NCI-H82 treated with DMSO at 0.1 percent for 48 hours (cell line): ENCODE measurements around the gene CKS1B.
A peak's percentile ranks its signal among the peaks of the same experiment; 100 is the strongest.
"Not testable (repeated sequence)": the region's sequence is repeated elsewhere in the genome, so short reads cannot be mapped to it uniquely, and the experiment has no call there.

Source experiments
- DNase-seq: peaks from one replicate; lab custom pipeline; 2025; ENCODE audit not compliant: unreplicated experiment; lab: John Stamatoyannopoulos, UW

The CKS1B gene

DNA sequence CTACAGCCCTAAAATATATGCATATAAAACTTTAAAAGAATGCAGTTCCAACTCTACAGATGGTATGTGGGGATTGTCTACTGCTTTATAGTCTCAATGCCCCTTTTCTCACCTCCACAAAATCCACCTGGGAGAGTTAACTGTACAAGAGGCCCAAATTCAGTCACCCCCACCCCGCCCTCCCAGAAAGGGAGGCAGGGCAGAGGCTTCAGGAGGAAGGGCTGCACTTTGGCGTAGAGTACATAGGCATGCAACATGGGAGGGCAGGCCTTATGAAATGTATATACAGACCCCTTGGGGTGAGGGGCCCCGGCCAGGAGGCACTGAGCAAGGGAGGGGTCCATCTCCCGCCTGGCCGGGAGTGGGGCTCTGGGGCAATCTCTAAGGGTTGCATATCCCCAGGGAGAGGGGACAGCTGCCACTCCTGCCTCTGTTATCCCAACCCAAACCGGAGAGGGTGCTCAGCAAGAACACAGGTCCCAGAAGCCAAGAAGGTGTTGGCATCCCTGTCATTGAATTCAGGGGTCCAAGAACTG lies 11.6 kb upstream of the CKS1B start:
- DNase-seq: no peak

DNA sequence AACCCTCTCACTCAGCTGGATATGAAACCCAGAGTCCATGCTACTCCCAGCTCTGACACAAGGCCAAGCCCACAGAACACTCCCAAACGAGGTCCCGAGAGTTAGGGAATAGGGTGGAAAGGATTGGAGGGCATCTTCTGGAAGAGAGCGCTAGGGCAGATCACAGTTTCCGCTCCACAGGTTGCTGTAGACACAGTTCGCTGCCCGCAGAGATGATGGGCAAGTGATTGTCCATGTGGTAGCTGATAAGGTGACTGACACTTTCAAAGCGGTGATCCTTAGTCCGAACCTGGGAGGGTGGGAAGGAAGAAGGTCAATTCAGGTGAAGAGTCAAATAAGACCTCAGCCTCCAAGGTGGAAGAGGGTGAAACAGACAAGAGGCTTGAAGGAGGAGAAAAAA lies 10.8 kb upstream of the CKS1B start:
- DNase-seq: no peak

DNA sequence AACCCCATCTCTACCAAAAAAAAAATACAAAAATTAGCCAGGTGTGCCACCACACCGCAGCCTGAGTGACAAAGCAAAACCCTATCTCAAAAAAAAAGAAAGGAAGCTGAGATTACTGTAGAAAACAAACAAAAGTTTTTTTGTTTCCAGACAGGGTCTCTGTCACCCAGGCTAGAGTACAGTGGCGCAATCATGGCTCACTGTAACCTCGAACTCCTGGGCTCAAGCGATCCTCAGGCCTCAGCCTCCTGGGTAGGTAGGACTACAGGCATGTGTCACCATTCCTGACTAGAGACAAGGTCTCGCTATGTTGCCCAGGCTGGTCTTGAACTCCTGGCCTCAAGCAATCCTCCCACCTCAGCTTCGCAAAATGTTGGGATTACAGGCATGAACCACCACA lies 10.1 kb upstream of the CKS1B start:
- DNase-seq: no peak

DNA sequence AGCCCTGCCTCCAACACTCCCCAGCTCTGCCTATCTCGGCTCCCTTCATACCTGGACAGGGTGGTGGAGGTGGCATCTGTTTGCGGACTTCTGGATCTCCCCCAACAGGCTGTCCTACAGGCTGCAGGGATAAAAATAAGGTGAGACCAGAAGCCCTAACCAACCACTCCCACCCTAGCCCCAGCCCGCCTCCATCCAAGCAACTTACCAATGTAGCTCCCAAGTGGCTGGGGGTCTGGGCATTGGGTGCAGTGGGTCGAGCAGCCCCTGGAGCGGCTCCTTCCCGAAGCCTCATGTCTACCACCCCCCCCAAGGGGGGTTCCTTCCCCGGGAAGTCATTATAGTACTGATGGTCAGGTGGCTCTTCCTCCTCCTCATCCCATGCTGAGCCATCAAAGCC lies 8.4 kb upstream of the CKS1B start:
- no peak for DNase-seq

DNA sequence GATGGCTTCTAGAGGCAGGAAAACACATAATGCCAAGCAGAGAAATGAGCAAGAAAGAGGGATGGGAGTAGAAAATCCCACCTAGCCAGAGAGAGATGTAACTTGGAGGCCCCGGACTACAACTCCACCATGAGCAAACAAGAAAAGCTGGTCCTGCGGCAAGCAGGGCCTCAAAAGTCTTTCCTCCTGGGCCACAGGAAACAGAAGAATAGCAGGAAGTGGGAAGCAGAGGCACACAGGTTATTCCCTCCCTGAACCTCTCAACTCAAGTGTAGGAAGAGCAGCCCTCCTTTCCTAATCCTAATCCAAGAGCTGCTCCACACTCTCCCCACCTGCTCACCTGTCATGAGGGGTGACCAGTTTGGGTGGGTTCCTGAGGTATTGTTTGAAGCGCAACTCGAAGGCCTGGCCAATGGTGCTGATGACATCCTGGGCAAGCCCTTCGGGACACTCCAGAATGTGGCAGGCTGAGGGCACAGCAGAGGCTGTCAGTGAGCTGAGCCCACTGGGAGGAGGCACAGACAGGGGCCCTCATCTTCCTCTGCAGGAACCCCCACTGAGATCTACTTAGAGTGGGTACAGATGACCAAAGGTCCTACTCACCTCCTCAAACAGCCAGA lies 7.0 kb upstream of the CKS1B start:
- DNase-seq: no peak

DNA sequence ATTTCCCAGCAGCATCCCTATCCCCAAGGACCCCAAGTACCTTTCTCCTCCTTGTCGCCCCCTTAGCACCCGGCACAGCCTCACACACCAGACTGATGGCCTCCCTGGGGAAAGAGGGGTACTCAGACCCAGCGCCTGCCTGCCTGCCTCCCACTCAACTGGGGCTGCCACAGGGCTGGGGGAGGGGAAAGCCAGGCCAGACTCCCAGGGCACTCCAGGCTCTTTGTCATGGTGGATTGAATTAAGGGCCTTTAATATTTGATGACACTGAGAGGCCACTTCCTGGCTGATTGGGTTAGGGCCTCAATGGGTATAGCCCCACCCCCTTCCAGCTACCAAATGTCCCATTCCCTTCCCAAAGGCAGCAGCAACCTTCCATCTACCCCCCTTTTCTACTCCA lies 5.8 kb upstream of the CKS1B start:
- DNase-seq: no peak

DNA sequence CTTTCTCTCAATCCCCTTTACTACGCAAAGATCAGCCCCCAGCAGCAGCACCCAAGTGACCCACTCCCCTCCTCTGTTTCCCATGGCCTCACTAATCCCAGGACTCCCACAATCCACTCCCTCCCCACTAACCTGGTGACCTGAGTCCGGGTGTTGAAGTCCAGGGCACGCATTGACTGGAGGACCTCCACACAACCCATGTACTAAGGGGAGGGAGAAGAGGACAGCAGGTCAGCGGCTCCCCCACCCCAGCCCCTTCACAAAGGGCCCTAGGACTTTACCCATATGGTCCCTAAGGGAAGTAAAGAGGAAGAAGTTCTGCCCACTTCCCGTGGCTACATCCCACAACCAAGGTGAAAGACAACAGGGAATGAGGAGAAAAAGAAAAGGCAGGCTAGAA lies 5.2 kb upstream of the CKS1B start:
- no peak for DNase-seq

DNA sequence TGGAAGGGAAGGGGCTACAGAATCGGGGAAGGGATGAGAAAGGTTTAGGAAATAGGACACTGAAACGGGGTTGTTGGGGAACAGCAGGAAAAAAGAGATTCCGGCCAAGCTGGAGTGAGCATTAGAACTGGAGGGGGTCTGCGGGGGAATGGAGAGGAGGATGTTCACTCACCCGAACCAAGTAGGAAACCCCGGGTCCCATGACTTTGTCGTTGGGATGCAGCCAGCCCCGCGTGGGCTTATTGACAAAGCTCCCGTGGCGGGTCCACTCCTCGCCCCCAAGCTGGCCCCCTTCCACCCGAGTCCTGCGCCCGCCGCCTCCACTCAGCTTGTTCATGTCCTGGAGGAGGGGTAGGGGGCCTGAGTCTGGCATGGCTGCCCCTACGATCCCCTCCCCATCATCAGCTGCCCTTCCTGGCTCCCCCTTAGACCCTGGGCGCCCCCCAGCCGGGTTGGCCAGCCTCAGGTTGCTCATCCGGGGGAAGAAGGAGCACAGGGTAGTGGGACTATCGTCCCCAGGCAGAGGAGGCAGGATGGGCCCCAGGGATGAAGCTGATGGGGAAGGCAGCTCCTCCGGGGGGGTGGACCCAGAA lies 4.5 kb upstream of the CKS1B start:
- DNase-seq: no peak

DNA sequence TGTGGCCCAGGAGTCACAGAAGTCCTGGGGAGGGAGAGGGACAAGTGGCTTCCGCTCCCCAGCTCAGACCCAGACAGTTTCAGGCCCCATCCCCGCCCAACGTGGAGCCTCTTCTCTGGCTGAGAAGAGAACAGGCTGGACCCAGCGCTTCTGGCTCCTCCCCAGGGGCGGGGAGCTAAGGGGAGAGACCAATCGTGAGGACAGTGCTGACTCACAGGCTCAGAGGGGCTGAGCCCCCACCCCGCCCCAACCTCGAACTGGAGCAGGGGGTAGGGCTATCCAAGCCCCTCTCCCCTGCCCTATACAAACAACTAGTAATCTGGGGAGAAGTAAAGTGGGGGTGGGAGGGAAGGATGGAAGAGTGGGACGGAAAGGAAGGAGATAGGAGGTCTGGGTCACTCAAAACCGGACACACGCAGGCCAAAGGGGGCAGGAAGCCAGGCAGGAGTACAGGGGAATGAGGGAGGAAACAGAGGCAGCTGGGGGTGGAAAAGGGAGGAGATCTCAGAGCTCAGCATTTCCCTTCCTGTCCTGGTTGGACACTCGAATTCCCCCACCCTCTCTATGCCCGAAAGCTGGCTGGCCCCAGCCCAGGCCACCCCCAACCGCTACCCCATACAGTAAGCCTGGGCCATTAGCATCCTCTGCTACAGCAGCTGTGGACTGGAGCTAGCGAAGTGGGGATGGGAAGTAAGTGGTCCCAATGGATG lies 3.7 kb upstream of the CKS1B start, which contains the start of gene SHC1:
SHC1 (minus strand) TSS at position 117 of the 710 bp plus-strand sequence. CDS start 221 bp downstream, outside the sequence.
- DNase-seq: peak; percentile 82

DNA sequence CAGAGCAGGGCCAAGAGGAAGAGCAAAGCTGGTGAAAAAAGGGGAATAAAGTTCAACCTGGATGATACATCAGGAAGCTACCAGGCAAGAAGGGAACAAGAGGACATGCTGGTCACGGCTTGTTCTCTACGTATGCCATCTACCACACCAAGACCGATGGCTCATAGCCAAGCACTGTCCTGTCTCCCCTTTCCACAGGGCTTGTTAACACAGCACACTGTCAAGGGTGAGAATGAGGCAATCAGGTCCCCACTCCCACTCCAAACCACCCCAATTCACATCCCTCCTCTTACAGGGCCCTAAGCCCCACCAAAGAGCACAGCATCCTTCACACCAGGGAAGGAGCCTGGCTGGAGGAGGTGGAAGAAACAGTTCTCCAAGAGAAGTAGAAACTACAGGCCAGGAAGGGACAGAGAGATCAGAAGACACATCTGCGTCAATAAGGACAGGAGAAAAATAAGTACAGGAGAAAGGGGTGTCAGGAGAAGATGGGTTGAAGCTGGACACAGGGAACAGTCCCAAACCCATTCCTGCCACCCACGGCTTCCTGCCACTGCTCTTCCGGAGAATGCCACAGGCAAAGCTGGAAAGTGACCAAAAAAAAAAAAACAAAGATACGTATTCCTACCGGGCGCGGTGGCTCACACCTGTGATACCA lies 3.0 kb upstream of the CKS1B start:
- DNase-seq: no peak

DNA sequence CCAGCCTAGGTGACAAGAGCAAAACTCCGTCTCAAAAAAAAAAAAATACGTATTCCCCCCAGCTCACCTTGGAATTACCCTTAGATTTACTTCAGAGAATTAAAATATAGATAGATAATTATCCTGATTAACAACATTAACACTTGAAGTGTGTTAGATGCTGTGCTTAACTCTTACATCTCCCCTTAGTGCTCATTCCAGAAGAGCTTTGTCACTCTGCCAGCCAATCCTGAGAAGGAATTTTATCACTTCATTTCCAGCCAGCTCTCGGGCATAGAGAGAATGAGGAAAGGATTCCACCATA lies 2.3 kb upstream of the CKS1B start:
- no peak for DNase-seq

DNA sequence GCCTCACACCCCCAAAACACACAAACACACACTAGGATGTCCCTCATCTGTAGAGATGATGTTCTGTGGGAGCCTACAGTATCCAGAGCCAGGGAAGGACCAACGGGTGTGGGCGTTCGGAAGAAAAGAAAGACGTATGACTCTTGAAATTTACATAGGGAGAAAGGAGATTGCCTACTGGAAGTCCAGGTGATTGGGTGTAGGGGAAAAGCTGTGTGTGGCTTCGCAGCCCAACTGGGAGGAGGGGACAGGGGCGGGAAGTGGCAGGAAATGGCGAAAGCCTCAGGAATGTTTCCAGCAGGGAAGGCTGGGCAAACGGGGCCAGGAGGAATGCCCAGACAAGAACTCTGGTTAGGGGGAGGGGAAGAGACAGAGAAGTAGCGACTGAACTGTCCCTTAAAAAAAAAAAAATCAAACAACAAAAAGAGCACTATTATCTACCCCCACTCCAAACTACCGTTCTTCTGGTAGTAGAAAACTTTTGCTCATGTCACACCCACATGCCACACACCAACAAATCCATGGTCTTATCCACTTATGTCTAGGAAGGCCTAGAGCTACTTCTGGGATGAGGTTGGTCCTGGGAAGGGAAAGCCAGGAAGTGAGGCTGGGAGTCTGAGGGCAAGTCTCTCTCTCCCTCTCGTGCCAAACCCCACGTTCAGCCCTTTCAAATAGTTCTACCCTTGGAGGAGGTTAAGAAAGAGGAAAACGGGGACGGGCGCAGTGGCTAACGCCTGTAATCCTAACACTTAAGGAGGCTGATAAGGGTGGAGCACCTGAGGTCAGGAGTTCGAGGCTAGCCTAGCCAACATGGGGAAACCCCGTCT lies 1.8 kb upstream of the CKS1B start:
- DNase-seq: no peak

DNA sequence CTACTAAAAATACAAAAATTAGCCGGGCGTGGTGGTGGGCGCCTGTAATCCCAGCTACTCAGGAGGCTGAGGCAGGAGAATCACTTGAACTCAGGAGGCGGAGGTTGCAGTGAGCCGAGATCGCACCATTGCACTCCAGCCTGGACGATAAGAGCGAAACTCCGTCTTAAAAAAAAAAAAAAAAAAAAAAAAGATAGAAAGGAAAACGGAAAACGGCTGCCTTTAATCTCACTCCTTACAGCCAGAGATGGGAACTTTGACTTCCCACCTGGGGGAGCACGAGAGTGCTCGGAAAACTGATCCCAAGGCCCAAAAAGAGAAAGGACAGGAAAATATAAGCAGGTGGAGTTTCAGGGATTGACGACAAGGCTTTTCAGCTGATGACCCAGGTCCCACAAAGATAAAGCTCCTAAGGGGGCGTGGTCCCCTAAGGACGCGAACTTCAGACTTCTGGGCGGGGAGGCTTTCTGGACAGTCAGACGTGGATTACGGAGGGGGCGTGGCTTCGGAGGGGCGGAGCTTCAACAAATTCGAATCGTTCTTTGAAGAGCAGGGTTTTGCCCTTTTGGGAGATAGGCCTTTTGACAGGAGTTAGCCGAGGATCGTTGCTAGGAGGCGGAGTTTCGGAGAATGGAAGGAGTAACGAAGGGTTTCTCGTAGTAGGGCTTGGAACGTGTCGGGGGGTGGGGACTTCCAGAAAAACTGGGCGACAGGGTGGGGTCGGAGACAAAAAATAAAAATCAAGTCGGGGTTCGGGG lies 958 bp upstream of the CKS1B start:
- peak; percentile 98 for DNase-seq

DNA sequence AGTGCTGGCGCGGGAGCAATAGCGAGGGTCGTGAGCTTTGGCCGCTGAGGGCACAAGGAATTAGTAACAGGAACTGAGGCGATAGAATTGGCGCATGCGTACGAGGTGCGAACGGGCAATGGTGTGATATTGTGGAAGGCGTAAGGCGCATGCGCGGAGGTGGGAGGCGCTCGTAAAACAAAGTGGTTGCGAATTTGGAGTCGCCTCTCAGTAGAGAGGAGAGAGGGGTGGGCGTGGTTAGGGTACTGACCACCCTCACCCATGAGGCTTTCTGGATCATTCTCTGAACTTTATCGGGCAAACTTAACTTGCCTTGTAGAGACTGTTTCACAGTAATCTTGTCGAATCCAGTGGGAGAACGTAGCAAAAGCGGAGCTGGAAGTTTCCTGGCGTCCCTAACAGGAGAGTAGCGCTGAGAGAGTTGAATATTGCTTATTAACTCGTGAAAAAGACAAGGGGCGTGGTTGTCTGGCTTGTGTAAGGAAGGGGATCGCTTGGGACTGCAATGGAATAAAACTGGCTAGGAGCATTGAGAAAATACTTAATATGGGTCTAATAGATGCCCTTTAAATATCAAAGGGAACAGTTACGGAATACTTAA lies 427 bp downstream of the CKS1B start:
- DNase-seq: peak; percentile 99

DNA sequence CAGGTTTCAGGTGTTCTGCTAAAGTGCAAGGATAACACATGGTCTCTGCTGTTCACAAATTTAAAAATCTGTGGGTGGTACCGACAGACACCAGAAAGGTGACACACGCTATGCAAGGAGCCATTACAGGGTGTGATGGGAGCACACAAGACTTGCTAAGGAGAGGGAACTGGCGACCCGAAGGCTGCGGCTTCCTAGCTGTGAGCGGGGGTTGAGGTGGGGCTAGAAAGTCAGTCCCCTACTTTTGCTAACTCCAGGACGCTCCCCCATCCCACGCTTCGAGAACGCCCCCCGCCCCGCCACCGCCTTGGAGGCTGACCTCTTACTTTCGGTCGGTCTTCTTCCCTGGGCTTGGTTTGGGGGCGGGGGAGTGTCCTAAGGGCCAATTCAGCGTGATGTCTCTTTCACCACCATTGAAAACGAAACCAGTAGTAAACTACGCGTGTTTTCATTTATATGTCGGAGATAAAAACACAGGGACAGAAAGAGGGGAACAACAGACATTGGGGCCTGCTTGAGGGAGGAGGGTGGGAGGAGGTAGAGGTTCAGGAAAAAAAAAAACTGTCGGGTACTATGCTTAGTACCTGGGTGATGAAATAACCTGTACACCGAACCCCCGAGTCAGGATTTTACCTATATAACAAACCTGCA lies 1.1 kb downstream of the CKS1B start:
- no peak for DNase-seq

DNA sequence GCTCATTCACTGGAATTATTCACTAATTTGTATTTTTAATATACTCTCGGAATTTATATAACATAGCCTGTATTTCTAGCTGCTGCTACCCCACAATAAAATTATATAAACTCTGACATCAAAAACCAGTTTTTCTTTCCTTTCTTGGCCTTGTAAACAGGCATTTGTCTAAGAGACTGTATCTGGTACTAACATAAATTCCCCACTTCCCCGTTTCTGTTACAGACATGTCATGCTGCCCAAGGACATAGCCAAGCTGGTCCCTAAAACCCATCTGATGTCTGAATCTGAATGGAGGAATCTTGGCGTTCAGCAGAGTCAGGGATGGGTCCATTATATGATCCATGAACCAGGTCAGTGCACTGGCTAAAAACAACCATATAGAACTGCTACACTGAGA lies 3.3 kb downstream of the CKS1B start:
- not testable (repeated sequence) for DNase-seq

DNA sequence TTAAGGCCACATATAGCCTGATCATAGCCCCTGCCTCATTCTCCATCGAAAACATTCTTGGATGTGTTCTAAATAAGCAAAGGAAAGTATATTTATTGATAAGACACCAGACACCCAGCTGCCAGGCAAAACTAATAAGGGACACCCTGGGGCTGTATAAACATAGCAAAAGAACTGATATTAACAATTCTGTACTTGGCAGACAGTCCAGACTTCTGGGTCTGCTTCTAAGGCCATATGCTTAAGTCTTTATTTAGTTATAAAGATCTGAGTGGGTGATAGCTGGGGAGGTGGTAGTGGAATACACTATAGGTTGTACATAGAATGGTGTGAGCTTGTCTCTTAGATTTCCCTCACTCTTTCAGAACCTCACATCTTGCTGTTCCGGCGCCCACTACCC lies 3.9 kb downstream of the CKS1B start:
- DNase-seq: no peak

DNA sequence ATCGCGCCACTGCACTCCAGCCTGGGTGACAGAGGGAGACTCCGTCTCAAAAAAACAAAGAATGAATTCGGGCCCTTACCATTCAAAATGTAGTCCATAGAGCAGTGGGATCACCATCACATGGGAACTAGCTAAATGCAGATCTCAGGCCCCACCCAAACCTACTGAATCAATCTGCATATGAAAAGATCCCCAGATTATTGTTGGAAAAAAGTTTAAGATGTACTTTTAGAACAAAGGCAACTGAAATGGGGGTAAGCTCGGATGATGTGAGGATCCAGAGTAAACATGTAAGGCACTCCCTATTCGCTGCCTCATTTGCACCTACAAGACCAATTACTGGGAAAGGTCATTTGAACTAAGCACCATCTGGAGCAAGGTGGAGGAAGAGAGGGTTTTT lies 7.9 kb downstream of the CKS1B start:
- DNase-seq: no peak

DNA sequence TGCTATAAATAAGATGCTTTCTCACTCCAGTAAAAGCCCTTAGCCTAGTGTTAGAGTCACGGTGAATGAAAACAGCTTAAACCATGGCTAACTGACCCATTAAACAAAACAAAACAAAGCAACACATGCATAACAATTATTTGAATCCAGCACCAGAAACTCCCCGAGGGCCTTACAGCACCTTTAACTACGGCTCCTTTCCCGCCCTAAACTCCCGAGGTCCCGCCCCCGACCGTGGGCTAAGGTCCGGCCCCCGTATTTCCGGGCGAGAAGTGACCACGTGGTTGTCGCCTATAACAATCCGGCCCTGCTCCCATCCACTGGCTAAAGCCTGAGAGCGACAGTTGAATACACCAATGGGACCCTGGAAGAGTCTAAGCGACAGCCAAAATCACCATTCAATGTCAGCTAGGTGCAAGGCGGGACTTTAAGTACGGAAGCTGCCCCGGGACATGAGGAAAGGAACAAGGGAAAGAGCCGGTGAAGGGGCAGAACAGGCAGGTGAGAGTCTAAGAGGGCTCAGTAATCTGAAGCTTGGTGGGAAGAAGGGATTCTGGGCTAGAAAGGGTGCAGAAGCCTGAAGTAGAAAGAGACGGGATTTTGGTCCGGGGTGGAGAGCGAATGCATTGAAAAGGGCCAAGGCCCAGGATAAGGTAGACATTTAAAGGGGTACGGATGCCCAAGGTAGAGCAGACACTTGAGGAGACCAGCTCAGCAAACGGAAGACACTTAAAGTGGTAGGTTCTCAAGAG lies 8.6 kb downstream of the CKS1B start, which contains the start of gene FLAD1:
FLAD1 (plus strand) TSS at position 448 of the 752 bp plus-strand sequence. CDS start 351 bp downstream, outside the sequence.
- DNase-seq: peak; percentile 100
